GM21825 (cell line): ENCODE results near the gene SBNO2.
"Not testable (repeated sequence)": the region's sequence is repeated elsewhere in the genome, so short reads cannot be mapped to it uniquely, and the experiment has no call there.

Source experiments
- ATAC-seq: cut with Tn5 transposase; IDR thresholded peaks from one replicate; pipeline ENCODE4 v1.9.1; 2021; ENCODE audit warnings: mild to moderate bottlenecking, moderate library complexity; ENCODE audit not compliant: unreplicated experiment

The SBNO2 gene

GRCh38 chr19:1140272-1141027, 33.6 kb downstream of the SBNO2 start:
- ATAC-seq: no peak

GRCh38 chr19:1139126-1139525, 34.9 kb downstream of the SBNO2 start:
- no peak for ATAC-seq

- no peak for ATAC-seq
Observed at GRCh38 chr19:1138121-1138520, 35.9 kb downstream of the SBNO2 start.

- ATAC-seq: no peak
Observed at GRCh38 chr19:1136621-1137317, 37.3 kb downstream of the SBNO2 start.

- no peak for ATAC-seq
Observed at GRCh38 chr19:1136201-1136600, 37.9 kb downstream of the SBNO2 start.

GRCh38 chr19:1135454-1135853, 38.6 kb downstream of the SBNO2 start:
- no peak for ATAC-seq

- ATAC-seq: no peak
Observed at GRCh38 chr19:1134431-1134830, 39.6 kb downstream of the SBNO2 start.

GRCh38 chr19:1133471-1133929, 40.6 kb downstream of the SBNO2 start:
- ATAC-seq: no peak

- ATAC-seq: peak; percentile 2
Observed at GRCh38 chr19:1132552-1133383, 41.3 kb downstream of the SBNO2 start.

GRCh38 chr19:1131718-1132551, 42.1 kb downstream of the SBNO2 start:
- peak; percentile 39 for ATAC-seq

GRCh38 chr19:1130771-1131717, 43.0 kb downstream of the SBNO2 start:
- ATAC-seq: no peak

- no peak for ATAC-seq
Observed at GRCh38 chr19:1129535-1129934, 44.5 kb downstream of the SBNO2 start.

GRCh38 chr19:1129084-1129483, 45.0 kb downstream of the SBNO2 start:
- ATAC-seq: not testable (repeated sequence)

- no peak for ATAC-seq
Observed at GRCh38 chr19:1128106-1128505, 46.0 kb downstream of the SBNO2 start.

- no peak for ATAC-seq
Observed at GRCh38 chr19:1126984-1127760, 46.9 kb downstream of the SBNO2 start.

- no peak for ATAC-seq
Observed at GRCh38 chr19:1125601-1126467, 48.2 kb downstream of the SBNO2 start.

- ATAC-seq: no peak
Observed at GRCh38 chr19:1123885-1124677, 50.0 kb downstream of the SBNO2 start.
